Rectal smooth muscle tissue (tissue), 1 donor: Measurements from ENCODE around the gene MOK.

Source experiments
- H3K27ac ChIP-seq: one replicate; pipeline ENCODE4 v1.7.0; 2013; ENCODE audit warnings: low read depth, low read length, inconsistent platforms
- H3K27me3 ChIP-seq: one replicate; pipeline ENCODE4 v1.7.0; 2013; ENCODE audit warnings: low read length; ENCODE audit not compliant: control insufficient read depth, insufficient read depth
- H3K36me3 ChIP-seq: one replicate; pipeline ENCODE4 v1.7.0; 2013; ENCODE audit warnings: low read length; ENCODE audit not compliant: control insufficient read depth, insufficient read depth
- H3K4me1 ChIP-seq: one replicate; pipeline ENCODE4 v1.7.0; 2013; ENCODE audit warnings: low read length; ENCODE audit not compliant: control insufficient read depth, insufficient read depth
- H3K4me3 ChIP-seq: one replicate; pipeline ENCODE4 v1.7.0; 2013; ENCODE audit warnings: low read length
- H3K9ac ChIP-seq: one replicate; pipeline ENCODE4 v1.7.0; 2013; ENCODE audit warnings: low read length

MOK gene

GRCh38 chr14:102232348-102232625, 72.7 kb downstream of the MOK start:
- Histone ChIP-seq H3K9ac (no peak overlapping the region), H3K36me3 (peaks cover 4% of the 10 kb centered on the region), H3K4me1 (no peaks in the 10 kb centered on the region), H3K27ac (no peak overlapping the region), H3K4me3 (no peak overlapping the region), H3K27me3 (no peaks in the 10 kb centered on the region)

GRCh38 chr14:102231476-102232347, 73.3 kb downstream of the MOK start:
- Histone ChIP-seq H3K4me3 (no peak overlapping the region), H3K27me3 (no peaks in the 10 kb centered on the region), H3K4me1 (no peaks in the 10 kb centered on the region), H3K9ac (no peak overlapping the region), H3K36me3 (peaks cover 4% of the 10 kb centered on the region), H3K27ac (no peak overlapping the region)

GRCh38 chr14:102230481-102231210, 74.3 kb downstream of the MOK start:
- Histone ChIP-seq H3K27me3 (no peaks in the 10 kb centered on the region), H3K27ac (no peak overlapping the region), H3K4me1 (no peaks in the 10 kb centered on the region), H3K36me3 (peaks cover 4% of the 10 kb centered on the region), H3K9ac (no peak overlapping the region), H3K4me3 (no peak overlapping the region)

GRCh38 chr14:102229739-102230092, 75.2 kb downstream of the MOK start:
- no peaks in the 10 kb centered on the region for H3K4me1 ChIP-seq
- no peak overlapping the region for H3K9ac ChIP-seq
- no peaks in the 10 kb centered on the region for H3K27me3 ChIP-seq
- H3K4me3 ChIP-seq = no peak overlapping the region
- H3K27ac ChIP-seq = no peak overlapping the region
- peaks cover 4% of the 10 kb centered on the region for H3K36me3 ChIP-seq

GRCh38 chr14:102229071-102229738, 75.8 kb downstream of the MOK start:
- H3K4me3 ChIP-seq = no peak overlapping the region
- H3K9ac ChIP-seq = no peak overlapping the region
- H3K36me3 ChIP-seq = peaks cover 4% of the 10 kb centered on the region
- H3K27ac ChIP-seq = no peak overlapping the region
- H3K27me3 ChIP-seq = no peaks in the 10 kb centered on the region
- no peaks in the 10 kb centered on the region for H3K4me1 ChIP-seq

GRCh38 chr14:102227184-102227964, 77.6 kb downstream of the MOK start:
- no peaks in the 10 kb centered on the region for H3K27me3 ChIP-seq
- H3K36me3 ChIP-seq = peaks cover 4% of the 10 kb centered on the region
- H3K9ac ChIP-seq = no peak overlapping the region
- H3K4me3 ChIP-seq = no peak overlapping the region
- H3K4me1 ChIP-seq = no peaks in the 10 kb centered on the region
- H3K27ac ChIP-seq = no peak overlapping the region

- no peaks in the 10 kb centered on the region for H3K4me1 ChIP-seq
- H3K27ac ChIP-seq = no peak overlapping the region
- H3K36me3 ChIP-seq = peaks cover 4% of the 10 kb centered on the region
- no peaks in the 10 kb centered on the region for H3K27me3 ChIP-seq
- H3K4me3 ChIP-seq = no peak overlapping the region
- H3K9ac ChIP-seq = no peak overlapping the region
Measured at GRCh38 chr14:102226356-102227125, 78.4 kb downstream of the MOK start.

- Histone ChIP-seq H3K27me3 (no peaks in the 10 kb centered on the region), H3K27ac (no peak overlapping the region), H3K9ac (no peak overlapping the region), H3K36me3 (peaks cover 4% of the 10 kb centered on the region), H3K4me3 (no peak overlapping the region), H3K4me1 (no peaks in the 10 kb centered on the region)
Measured at GRCh38 chr14:102225936-102226335, 79.0 kb downstream of the MOK start.

GRCh38 chr14:102225386-102225785, 79.6 kb downstream of the MOK start:
- peaks cover 1% of the 10 kb centered on the region for H3K36me3 ChIP-seq

GRCh38 chr14:102223682-102224081, 81.3 kb downstream of the MOK start:
- Histone ChIP-seq H3K4me3 (no peak overlapping the region), H3K27me3 (no peaks in the 10 kb centered on the region), H3K27ac (no peak overlapping the region), H3K36me3 (no peaks in the 10 kb centered on the region), H3K4me1 (no peaks in the 10 kb centered on the region), H3K9ac (no peak overlapping the region)

More at GRCh38 chr14:102225386-102225785, 79.6 kb downstream of the MOK start:
- Histone ChIP-seq H3K27me3 (no peaks in the 10 kb centered on the region), H3K4me3 (no peak overlapping the region), H3K27ac (no peak overlapping the region), H3K4me1 (no peaks in the 10 kb centered on the region), H3K9ac (no peak overlapping the region)

GRCh38 chr14:102222751-102223150, 82.2 kb downstream of the MOK start:
- Histone ChIP-seq H3K9ac (no peak overlapping the region), H3K4me1 (no peaks in the 10 kb centered on the region), H3K36me3 (no peaks in the 10 kb centered on the region), H3K4me3 (no peak overlapping the region), H3K27ac (no peak overlapping the region), H3K27me3 (no peaks in the 10 kb centered on the region)
